PC-9 (cell line): ENCODE measurements around the gene GDPD5.

ENCODE experiments used
- EZH2 ChIP-seq: fragments of 200-600 bp; sonication (generic); IDR thresholded peaks from 2 replicates; pipeline ENCODE4 v1.8.0; 2017; ENCODE audit warnings: antibody characterized with exemption, low read depth
- TF ChIP-seq, protein P1 (sequence below): fragments of 200-600 bp; sonication (generic); conservative IDR thresholded peaks from 2 replicates; pipeline ENCODE4 v1.6.1; 2017; ENCODE audit warnings: mixed run types, antibody characterized with exemption, mild to moderate bottlenecking, moderate library complexity

DNA sequence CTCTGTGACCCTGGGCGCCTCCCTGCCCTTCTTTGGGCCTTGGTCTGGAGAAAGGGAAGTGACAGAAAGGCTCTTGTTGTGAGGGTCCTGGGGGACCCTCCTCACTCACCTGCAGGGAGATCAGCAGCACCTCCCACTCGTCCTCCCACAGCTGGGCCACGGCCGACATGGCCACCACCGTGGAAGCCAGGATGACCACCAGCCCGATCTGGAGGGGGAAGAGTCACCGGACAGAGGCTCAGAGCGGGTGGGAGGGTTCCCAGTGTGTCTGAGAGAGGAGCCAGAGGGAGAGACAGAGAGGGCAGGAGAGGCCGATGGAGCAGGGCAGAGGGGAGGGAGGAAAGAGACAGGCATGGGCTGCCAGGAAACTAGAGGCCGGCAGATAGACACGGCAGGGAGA is 76.0 kb downstream of the GDPD5 start:
- TF ChIP-seq, protein P1, sequence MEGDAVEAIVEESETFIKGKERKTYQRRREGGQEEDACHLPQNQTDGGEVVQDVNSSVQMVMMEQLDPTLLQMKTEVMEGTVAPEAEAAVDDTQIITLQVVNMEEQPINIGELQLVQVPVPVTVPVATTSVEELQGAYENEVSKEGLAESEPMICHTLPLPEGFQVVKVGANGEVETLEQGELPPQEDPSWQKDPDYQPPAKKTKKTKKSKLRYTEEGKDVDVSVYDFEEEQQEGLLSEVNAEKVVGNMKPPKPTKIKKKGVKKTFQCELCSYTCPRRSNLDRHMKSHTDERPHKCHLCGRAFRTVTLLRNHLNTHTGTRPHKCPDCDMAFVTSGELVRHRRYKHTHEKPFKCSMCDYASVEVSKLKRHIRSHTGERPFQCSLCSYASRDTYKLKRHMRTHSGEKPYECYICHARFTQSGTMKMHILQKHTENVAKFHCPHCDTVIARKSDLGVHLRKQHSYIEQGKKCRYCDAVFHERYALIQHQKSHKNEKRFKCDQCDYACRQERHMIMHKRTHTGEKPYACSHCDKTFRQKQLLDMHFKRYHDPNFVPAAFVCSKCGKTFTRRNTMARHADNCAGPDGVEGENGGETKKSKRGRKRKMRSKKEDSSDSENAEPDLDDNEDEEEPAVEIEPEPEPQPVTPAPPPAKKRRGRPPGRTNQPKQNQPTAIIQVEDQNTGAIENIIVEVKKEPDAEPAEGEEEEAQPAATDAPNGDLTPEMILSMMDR: no peak
- TF ChIP-seq EZH2: no peak
